AG20443 (cell line): Measurements from ENCODE around the gene JMJD1C.
A peak's percentile ranks its signal among the peaks of the same experiment; 100 is the strongest.
"Not testable (repeated sequence)": the region's sequence is repeated elsewhere in the genome, so short reads cannot be mapped to it uniquely, and the experiment has no call there.

Experiments
- DNase-seq: peaks from one replicate; pipeline ENCODE4 v3.0.0; 2012; ENCODE audit warnings: low spot score, mixed read lengths

JMJD1C gene

GRCh38 chr10:63393050-63393449, 72.7 kb downstream of the JMJD1C start:
- DNase-seq = no peak

GRCh38 chr10:63392224-63392623, 73.6 kb downstream of the JMJD1C start:
- DNase-seq = no peak

- DNase-seq = no peak
Measured at GRCh38 chr10:63391812-63392211, 74.0 kb downstream of the JMJD1C start.

- DNase-seq = no peak
Measured at GRCh38 chr10:63390521-63390920, 75.3 kb downstream of the JMJD1C start.

GRCh38 chr10:63388421-63389031, 77.3 kb downstream of the JMJD1C start:
- no peak for DNase-seq

- DNase-seq = no peak
Measured at GRCh38 chr10:63385254-63385653, 80.5 kb downstream of the JMJD1C start.

- no peak for DNase-seq
Measured at GRCh38 chr10:63384675-63385074, 81.1 kb downstream of the JMJD1C start.

- no peak for DNase-seq
Measured at GRCh38 chr10:63384001-63384400, 81.8 kb downstream of the JMJD1C start.

- no peak for DNase-seq
Measured at GRCh38 chr10:63383141-63383540, 82.6 kb downstream of the JMJD1C start.

- DNase-seq = no peak
Measured at GRCh38 chr10:63382066-63382465, 83.7 kb downstream of the JMJD1C start.

GRCh38 chr10:63377305-63377661, 88.5 kb downstream of the JMJD1C start:
- not testable (repeated sequence) for DNase-seq

GRCh38 chr10:63376560-63377304, 89.0 kb downstream of the JMJD1C start:
- DNase-seq = peak; percentile 53

- no peak for DNase-seq
Measured at GRCh38 chr10:63375859-63376258, 89.9 kb downstream of the JMJD1C start.

- no peak for DNase-seq
Measured at GRCh38 chr10:63375458-63375857, 90.3 kb downstream of the JMJD1C start.

GRCh38 chr10:63374991-63375390, 90.8 kb downstream of the JMJD1C start:
- no peak for DNase-seq

- DNase-seq = no peak
Measured at GRCh38 chr10:63373176-63373575, 92.6 kb downstream of the JMJD1C start.

GRCh38 chr10:63369711-63370110, 96.1 kb downstream of the JMJD1C start:
- no peak for DNase-seq

- DNase-seq = no peak
Measured at GRCh38 chr10:63368365-63368764, 97.4 kb downstream of the JMJD1C start.

GRCh38 chr10:63366933-63367332, 98.8 kb downstream of the JMJD1C start:
- no peak for DNase-seq

- DNase-seq = no peak
Measured at GRCh38 chr10:63365976-63366765, 99.6 kb downstream of the JMJD1C start.

GRCh38 chr10:63364918-63365317, 100.9 kb downstream of the JMJD1C start:
- no peak for DNase-seq

GRCh38 chr10:63363951-63364350, 101.8 kb downstream of the JMJD1C start:
- DNase-seq = no peak

GRCh38 chr10:63355682-63356081, 110.1 kb downstream of the JMJD1C start:
- no peak for DNase-seq
